ENCODE measurements around the gene MALRD1. TPM values are rescaled to one million over a fixed set of nuclear protein-coding genes. Genes with fewer than 3 reads are reported as not detected.

MALRD1 gene
- total RNA-seq, 4 donors from 2014 or later, result 1.0 to 4.1 (median 2.6) TPM; not detected in 1

DNA sequence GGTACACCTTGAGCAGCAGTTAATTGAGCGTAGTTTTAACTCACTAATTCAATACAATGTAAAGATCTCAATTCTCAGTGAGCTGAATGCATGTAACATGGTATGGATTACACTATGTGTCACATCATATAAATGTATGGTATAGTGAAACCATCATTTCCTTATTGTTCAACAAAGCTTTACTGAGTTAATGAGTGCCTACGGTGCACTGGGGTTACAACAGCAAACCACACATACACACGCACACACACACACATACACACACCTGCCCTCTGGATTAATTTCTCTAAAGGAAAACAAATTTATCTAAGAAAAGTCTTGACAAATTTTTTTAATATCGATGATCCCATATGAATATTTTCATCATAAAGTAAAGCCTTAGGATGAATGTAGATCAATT, 369.1 kb downstream of the MALRD1 start:
- TF ChIP-seq, protein P1, sequence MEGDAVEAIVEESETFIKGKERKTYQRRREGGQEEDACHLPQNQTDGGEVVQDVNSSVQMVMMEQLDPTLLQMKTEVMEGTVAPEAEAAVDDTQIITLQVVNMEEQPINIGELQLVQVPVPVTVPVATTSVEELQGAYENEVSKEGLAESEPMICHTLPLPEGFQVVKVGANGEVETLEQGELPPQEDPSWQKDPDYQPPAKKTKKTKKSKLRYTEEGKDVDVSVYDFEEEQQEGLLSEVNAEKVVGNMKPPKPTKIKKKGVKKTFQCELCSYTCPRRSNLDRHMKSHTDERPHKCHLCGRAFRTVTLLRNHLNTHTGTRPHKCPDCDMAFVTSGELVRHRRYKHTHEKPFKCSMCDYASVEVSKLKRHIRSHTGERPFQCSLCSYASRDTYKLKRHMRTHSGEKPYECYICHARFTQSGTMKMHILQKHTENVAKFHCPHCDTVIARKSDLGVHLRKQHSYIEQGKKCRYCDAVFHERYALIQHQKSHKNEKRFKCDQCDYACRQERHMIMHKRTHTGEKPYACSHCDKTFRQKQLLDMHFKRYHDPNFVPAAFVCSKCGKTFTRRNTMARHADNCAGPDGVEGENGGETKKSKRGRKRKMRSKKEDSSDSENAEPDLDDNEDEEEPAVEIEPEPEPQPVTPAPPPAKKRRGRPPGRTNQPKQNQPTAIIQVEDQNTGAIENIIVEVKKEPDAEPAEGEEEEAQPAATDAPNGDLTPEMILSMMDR (IDR thresholded peaks at IDR 0.05; ENCODE audit: low read depth), result no peak

DNA sequence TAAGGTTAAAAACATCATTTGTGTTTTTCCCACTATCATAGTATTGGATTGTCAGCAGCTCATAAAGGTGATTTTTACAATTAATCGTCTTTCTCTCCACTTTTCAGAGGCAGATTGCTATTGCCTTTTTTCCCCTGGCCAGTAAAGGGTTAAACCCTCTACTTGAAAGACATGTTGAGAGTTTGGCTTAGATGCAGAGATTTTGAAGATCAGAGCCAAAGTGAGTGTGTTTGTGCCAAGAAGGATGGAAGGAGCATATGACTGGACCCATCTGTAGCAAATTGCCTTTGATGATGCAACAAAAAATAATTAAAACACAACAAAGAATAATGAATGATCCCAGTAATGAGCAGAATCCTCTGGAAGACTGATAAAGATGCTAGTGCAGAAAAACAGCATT, 373.1 kb downstream of the MALRD1 start:
- TF ChIP-seq, protein P1 (IDR thresholded peaks at IDR 0.05; ENCODE audit: low read depth), result no peak

DNA sequence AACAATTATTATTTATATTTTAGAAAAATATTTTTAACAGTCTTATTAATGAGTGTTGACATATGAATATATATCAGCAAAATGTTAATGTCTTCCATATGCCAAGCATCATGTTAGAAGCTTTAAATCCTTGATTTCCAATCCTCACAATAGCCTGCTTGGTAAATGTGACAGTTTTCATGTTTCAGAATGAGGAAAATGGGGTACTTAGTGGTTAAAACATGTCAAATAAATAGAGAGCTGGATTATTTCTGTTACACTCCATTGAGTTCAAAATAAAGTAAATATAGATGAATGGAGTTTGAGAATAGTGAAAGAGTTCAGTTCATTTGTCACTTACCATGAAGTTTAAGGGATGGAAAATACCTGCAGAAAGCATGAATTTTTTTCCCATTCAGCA, 377.4 kb downstream of the MALRD1 start:
- TF ChIP-seq, protein P1 (IDR thresholded peaks at IDR 0.05; ENCODE audit: low read depth), result no peak

DNA sequence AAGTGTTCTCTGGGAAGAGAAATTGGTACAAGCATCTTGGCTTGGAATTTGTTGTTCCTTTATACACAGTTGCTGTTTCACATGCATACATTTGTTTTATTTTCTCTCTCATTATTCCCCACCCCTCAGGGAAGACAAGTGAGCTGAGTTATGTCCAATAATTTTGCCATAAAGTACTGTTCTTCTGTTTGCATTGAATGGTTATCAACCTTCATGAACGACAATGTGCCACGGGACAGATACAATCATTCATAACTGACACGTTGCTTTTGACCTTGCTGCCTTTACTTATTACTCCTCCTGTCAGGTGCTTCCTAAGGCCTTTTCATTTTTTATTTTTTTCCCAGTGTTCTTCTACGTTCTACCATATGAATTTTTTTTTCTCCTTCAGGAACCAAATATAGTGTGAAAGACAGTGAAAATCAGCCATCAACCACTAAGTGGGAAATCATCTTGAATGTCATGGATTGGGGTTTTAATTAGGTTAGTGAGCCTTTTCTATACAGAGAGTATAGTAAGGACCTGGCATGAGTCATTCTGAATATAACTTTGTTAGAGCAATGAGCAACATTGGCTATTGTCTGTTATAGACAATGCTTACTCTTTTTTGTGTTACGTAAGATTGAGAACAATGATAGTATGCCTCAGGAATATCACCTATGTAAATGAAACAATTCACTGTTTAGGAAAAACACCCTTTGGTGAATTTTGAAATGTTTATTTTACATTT, 383.2 kb downstream of the MALRD1 start:
- TF ChIP-seq, protein P1 (IDR thresholded peaks at IDR 0.05; ENCODE audit: low read depth), result no peak

DNA sequence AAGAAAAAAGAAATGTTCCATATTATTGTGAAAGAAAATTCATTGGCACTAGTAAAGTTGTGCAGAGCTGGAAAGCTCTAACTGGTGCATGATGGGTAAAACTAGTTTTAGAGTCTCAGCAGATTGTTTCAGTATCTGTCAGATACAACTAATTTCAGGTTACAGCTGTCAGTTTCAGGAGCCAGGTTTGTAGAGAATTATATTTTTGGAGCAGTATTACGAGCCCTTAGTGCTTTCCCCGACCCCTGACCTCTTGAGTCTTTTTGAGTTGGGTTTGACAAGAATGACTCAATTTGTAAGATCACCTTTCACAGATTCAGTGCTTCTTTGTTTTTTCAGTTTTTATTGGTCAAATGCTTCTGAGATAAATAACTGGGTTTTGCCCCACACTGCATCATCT, 401.3 kb downstream of the MALRD1 start:
- TF ChIP-seq, protein P1 (IDR thresholded peaks at IDR 0.05; ENCODE audit: low read depth), result no peak

DNA sequence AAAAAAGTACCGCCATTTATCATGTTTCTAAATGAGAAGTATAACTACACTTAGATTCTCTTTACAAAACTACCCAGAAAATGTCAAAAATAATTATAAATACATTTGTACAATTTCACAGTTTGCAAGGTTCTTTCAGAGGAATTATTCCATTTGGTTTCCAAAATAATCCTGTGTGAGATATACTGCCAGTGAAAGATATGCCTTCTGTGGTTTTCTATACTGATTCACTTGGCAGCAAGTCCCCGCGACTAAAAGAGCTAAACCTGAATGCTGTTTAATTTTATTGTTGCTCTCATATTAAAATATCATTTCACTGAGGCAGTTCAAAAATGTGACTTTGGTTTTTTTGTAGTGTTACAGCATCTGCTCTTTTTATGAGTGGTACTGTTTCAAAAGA, 402.8 kb downstream of the MALRD1 start:
- TF ChIP-seq, protein P1 (IDR thresholded peaks at IDR 0.05; ENCODE audit: low read depth), result no peak

DNA sequence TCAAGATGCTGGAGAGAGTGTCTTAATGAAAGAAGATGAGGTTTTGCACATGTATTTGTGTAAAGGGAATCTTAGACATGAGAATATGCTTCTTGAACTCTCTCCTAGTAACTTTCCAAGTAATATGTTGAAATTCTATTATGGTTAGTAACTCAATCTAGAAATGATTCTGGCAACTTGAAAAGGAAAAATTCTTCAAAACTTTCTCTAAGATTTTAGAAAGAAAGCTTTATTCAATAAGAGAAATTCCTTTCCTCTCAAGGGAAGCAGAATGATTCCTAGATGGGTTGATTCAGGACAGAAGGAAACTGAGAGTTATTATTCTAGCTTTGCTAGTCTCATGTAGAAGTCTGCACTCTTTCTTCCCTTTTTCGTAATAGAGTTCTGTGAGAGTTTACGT, 403.3 kb downstream of the MALRD1 start:
- TF ChIP-seq, protein P1 (IDR thresholded peaks at IDR 0.05; ENCODE audit: low read depth), result no peak
